Tibial nerve (tissue), 4 donors: Measurements from ENCODE around the gene DNMT3B. TPM values are rescaled to one million over a fixed set of nuclear protein-coding genes. Genes with fewer than 3 reads are reported as not detected.
A peak's percentile ranks its signal among the peaks of the same experiment; 100 is the strongest.
"Not testable (repeated sequence)": the region's sequence is repeated elsewhere in the genome, so short reads cannot be mapped to it uniquely, and the experiment has no call there.

Experiments used
- DNase-seq, 2 donors: peaks; one replicate each; pipeline ENCODE4 v3.0.0-alpha.2; 2019; ENCODE audit warnings: low spot score in 2 of 2
- H3K27ac ChIP-seq, 4 donors: fragments of 200-600 bp; sonication (generic) in 3 of 4; one replicate each; pipeline ENCODE4 v1.5.1; 2017 to 2019; ENCODE audit warnings: mild to moderate bottlenecking in 1 of 4
- H3K27me3 ChIP-seq, 2 donors: fragments of 200-600 bp; sonication (generic) in 1 of 2; one replicate each; pipeline versions ENCODE4 v1.5.1 to v1.6.0; 2017 to 2019
- H3K36me3 ChIP-seq, 3 donors: fragments of 200-600 bp; sonication (generic); one replicate each; pipeline ENCODE4 v1.5.1; 2018 to 2019
- H3K4me1 ChIP-seq, 4 donors: fragments of 200-600 bp; sonication (generic) in 3 of 4; one replicate each; pipeline ENCODE4 v1.5.1; 2017 to 2019
- H3K4me3 ChIP-seq, 4 donors: fragments of 200-600 bp; sonication (generic) in 3 of 4; one replicate each; pipeline ENCODE4 v1.5.1; 2017 to 2019; ENCODE audit warnings: mild to moderate bottlenecking in 1 of 4, moderate library complexity in 1 of 4
- H3K9me3 ChIP-seq, 4 donors: fragments of 200-600 bp; sonication (generic) in 3 of 4; one replicate each; pipeline ENCODE4 v1.5.1; 2017 to 2019
- EP300 ChIP-seq, 2 donors: sonication (generic); formaldehyde crosslinking; IDR thresholded peaks; one replicate each; pipeline ENCODE4 v1.6.1; 2017; ENCODE audit warnings: antibody characterized with exemption in 2 of 2, mild to moderate bottlenecking in 1 of 2
- POLR2A ChIP-seq, 2 donors: fragments of 450-650 bp; IDR thresholded peaks; one replicate each; pipeline ENCODE4 v1.6.1; 2017; ENCODE audit warnings: antibody characterized with exemption in 2 of 2, mild to moderate bottlenecking in 2 of 2, moderate library complexity in 2 of 2
- WGBS, 2 donors: methylation state at CpG; one replicate each; pipeline ENCODE4 v1.1.5; 2018; 5-methylcytosine and 5-hydroxymethylcytosine counted together
- total RNA-seq, 4 donors: library from RNA; depleted of rRNA; stranded (reverse); fragments of >200 nt; gene quantifications; one replicate each; pipeline ENCODE4 v1.1.0, GENCODE V29; 2016
- TF ChIP-seq, protein P1 (sequence below), 5 experiments: fragments of 200-600 bp in 3 of 5; fragments of 450-650 bp in 2 of 5; sonication (generic) in 3 of 5; IDR thresholded peaks; one replicate each; pipeline ENCODE4 v1.5.1; 2016 to 2019; ENCODE audit warnings: antibody characterized with exemption in 5 of 5, mild to moderate bottlenecking in 3 of 5, moderate library complexity in 2 of 5

DNMT3B gene
- total RNA-seq, 4 donors from 2014 or later = 1.0 to 1.5 (median 1.3) TPM

GRCh38 chr20:32764005-32764960 is 2.1 kb downstream of the DNMT3B start:
- TF ChIP-seq, protein P1, sequence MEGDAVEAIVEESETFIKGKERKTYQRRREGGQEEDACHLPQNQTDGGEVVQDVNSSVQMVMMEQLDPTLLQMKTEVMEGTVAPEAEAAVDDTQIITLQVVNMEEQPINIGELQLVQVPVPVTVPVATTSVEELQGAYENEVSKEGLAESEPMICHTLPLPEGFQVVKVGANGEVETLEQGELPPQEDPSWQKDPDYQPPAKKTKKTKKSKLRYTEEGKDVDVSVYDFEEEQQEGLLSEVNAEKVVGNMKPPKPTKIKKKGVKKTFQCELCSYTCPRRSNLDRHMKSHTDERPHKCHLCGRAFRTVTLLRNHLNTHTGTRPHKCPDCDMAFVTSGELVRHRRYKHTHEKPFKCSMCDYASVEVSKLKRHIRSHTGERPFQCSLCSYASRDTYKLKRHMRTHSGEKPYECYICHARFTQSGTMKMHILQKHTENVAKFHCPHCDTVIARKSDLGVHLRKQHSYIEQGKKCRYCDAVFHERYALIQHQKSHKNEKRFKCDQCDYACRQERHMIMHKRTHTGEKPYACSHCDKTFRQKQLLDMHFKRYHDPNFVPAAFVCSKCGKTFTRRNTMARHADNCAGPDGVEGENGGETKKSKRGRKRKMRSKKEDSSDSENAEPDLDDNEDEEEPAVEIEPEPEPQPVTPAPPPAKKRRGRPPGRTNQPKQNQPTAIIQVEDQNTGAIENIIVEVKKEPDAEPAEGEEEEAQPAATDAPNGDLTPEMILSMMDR (IDR thresholded peaks at IDR 0.05) = no peak
- TF ChIP-seq EP300 (IDR thresholded peaks at IDR 0.05) = no peak
- no peak for TF ChIP-seq POLR2A (IDR thresholded peaks at IDR 0.05)
- no peaks in the 10 kb centered on the region for H3K9me3 ChIP-seq
- H3K36me3 ChIP-seq = no peaks in the 10 kb centered on the region
- no peak overlapping the region for H3K4me3 ChIP-seq
- peak overlapping the region in 2 of 4 donors; percentile 4 to 20 for H3K27ac ChIP-seq
- 48 to 51% methylated on average over 17 of the region's 17 CpGs for WGBS, 2 donors
- H3K27me3 ChIP-seq = no peaks in the 10 kb centered on the region
- no peak for DNase-seq
- peaks cover 0 to 30% (median 16%) of the 10 kb centered on the region in 4 donors for H3K4me1 ChIP-seq

DNA sequence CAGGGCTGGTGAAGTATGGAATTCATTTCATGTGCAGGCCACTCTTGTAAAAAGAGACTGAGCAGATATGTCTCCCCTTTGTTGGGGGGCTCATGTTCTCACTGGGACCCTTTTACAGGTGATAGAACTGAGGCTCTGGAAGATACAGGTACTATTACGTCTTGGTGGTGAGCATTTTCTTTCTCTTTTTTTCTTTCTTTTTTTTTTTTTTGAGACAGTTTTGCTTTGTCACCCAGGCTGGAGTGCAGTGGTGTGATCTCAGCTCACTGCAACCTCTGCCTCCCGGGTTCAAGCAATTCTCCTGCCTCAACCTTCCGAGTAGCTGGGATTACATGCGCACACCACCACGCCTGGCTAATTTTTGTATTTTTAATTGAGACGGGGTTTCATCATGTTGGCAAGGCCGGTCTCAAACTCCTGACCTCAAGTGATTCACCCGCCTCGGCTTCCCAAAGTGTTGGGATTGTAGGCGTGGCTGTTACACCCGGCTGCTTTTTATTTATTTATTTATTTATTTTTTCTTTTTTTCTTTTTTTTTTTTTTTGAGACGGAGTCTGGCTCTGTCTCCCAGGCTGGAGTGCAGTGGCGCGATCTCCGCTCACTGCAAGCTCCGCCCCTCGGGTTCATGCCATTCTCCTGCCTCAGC is 3.2 kb downstream of the DNMT3B start:
- H3K36me3 ChIP-seq, H3K27me3 ChIP-seq, H3K9me3 ChIP-seq, DNase-seq, H3K27ac ChIP-seq, H3K4me3 ChIP-seq: not testable (repeated sequence)
- H3K4me1 ChIP-seq = peaks cover 0 to 30% (median 16%) of the 10 kb centered on the region in 4 donors
- 81 to 91% methylated on average over 17 of the region's 17 CpGs for WGBS, 2 donors

- no peaks in the 10 kb centered on the region for H3K9me3 ChIP-seq
- H3K4me1 ChIP-seq = peaks cover 0 to 21% (median 8%) of the 10 kb centered on the region in 4 donors
- no peak overlapping the region for H3K4me3 ChIP-seq
- no peak for DNase-seq
- TF ChIP-seq EP300 (IDR thresholded peaks at IDR 0.05) (no peak), POLR2A (IDR thresholded peaks at IDR 0.05) (no peak)
- TF ChIP-seq, protein P1 (IDR thresholded peaks at IDR 0.05) = no peak
- H3K36me3 ChIP-seq = no peaks in the 10 kb centered on the region
- H3K27ac ChIP-seq = no peak overlapping the region
- no peaks in the 10 kb centered on the region for H3K27me3 ChIP-seq
- 76 to 78% methylated on average over 9 of the region's 9 CpGs for WGBS, 2 donors
Measured at GRCh38 chr20:32767418-32768198, 5.4 kb downstream of the DNMT3B start.

DNA sequence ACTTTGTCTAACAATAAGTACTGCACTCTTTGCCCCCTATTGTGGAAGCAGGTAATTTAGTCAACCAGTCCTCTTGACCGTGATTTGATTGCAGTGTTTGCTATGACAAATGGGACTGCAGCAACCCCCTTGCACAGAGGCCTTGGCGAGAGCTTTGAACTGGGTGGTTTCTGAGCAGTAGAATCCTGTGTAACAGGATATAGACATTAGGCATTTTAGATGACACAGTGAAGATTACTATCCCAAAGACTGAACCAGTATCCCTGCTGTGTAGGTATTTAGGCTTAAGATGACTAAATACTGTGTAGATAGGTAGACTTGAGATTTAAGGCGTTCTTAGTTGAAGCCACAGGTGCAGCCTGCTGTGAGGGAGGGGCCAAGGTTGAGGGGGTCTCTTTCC is 9.9 kb downstream of the DNMT3B start:
- no peaks in the 10 kb centered on the region for H3K9me3 ChIP-seq
- 84 to 90% methylated on average over 3 of the region's 3 CpGs for WGBS, 2 donors
- no peak overlapping the region for H3K27ac ChIP-seq
- H3K27me3 ChIP-seq = no peaks in the 10 kb centered on the region
- H3K4me1 ChIP-seq = no peaks in the 10 kb centered on the region
- no peak overlapping the region for H3K4me3 ChIP-seq
- no peak for DNase-seq
- H3K36me3 ChIP-seq = no peaks in the 10 kb centered on the region
- TF ChIP-seq POLR2A (IDR thresholded peaks at IDR 0.05) = no peak
- no peak for TF ChIP-seq EP300 (IDR thresholded peaks at IDR 0.05)
- TF ChIP-seq, protein P1 (IDR thresholded peaks at IDR 0.05) = no peak

DNA sequence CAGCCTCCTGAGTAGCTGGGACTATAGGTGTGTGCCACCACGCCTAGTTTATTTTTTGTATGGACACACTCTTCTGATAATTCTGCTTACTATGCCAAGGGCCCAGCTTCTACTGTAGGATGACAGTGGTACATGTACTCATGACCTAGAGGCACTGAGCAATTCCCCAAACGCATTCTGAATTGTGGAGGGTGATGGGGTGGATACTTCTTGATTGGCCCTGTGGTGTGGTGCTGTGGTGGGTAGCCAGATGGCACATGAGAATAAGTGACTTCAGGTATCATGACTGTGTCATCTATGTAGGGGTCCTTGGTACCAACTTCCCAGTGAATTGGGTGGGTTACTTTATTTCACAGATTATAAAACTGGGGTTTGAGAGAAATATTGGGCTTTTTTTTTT is 11.0 kb downstream of the DNMT3B start:
- Histone ChIP-seq H3K9me3 (no peaks in the 10 kb centered on the region), H3K36me3 (no peaks in the 10 kb centered on the region), H3K4me1 (no peaks in the 10 kb centered on the region), H3K27me3 (no peaks in the 10 kb centered on the region), H3K4me3 (no peak overlapping the region), H3K27ac (no peak overlapping the region)
- 87 to 91% methylated on average over 2 of the region's 2 CpGs for WGBS, 2 donors
- DNase-seq = no peak
- TF ChIP-seq POLR2A (IDR thresholded peaks at IDR 0.05) (no peak), EP300 (IDR thresholded peaks at IDR 0.05) (no peak)
